Neural progenitor cell (in vitro differentiated cells): Measurements from ENCODE around the gene SLC35F3. TPM values are rescaled to one million over a fixed set of nuclear protein-coding genes. Genes with fewer than 3 reads are reported as not detected.

Source experiments
- DNase-seq: peaks from one replicate; pipeline ENCODE4 v3.0.0-alpha.2; 2016; ENCODE audit warnings: low spot score
- H2AFZ ChIP-seq: fragments of 200-600 bp; sonication (generic); replicated peaks from 2 replicates; pipeline ENCODE4 v1.6.1; 2016; ENCODE audit warnings: antibody characterized with exemption
- H3F3A ChIP-seq: fragments of 200-600 bp; sonication (generic); 2 replicates; pipeline ENCODE4 v1.6.1; 2016; ENCODE audit warnings: antibody characterized with exemption, low read depth
- H3K27ac ChIP-seq: fragments of 200-600 bp; sonication (generic); 2 replicates; pipeline ENCODE4 v1.5.1; 2016; ENCODE audit warnings: mild to moderate bottlenecking
- H3K27me3 ChIP-seq: fragments of 200-600 bp; sonication (generic); 2 replicates; pipeline ENCODE4 v1.6.1; 2016; ENCODE audit warnings: mild to moderate bottlenecking, moderate library complexity
- H3K36me3 ChIP-seq: fragments of 200-600 bp; sonication (generic); 2 replicates; pipeline ENCODE4 v1.5.1; 2016
- H3K4me1 ChIP-seq: fragments of 200-600 bp; sonication (generic); 2 replicates; pipeline ENCODE4 v1.6.1; 2016; ENCODE audit warnings: mixed run types
- H3K4me2 ChIP-seq: fragments of 200-600 bp; sonication (generic); 2 replicates; pipeline ENCODE4 v1.6.1; 2016
- H3K4me3 ChIP-seq: fragments of 200-600 bp; sonication (generic); 2 replicates; pipeline ENCODE4 v1.5.1; 2016
- H3K79me2 ChIP-seq: fragments of 200-600 bp; sonication (generic); 2 replicates; pipeline ENCODE4 v1.6.1; 2016; ENCODE audit warnings: low read depth
- H3K9ac ChIP-seq: fragments of 200-600 bp; sonication (generic); 2 replicates; pipeline ENCODE4 v1.6.1; 2016
- H3K9me3 ChIP-seq: fragments of 200-600 bp; sonication (generic); 2 replicates; pipeline ENCODE4 v1.5.1; 2016; ENCODE audit warnings: low read depth
- H4K20me1 ChIP-seq: fragments of 200-600 bp; sonication (generic); 2 replicates; pipeline ENCODE4 v1.6.1; 2016; ENCODE audit warnings: low read depth
- H3K27ac Mint-ChIP-seq: 3 replicates; pipeline ENCODE4 v1.8.0; 2021; ENCODE audit warnings: mixed read lengths
- H3K27me3 Mint-ChIP-seq: 2 replicates; pipeline ENCODE4 v1.8.0; 2022; ENCODE audit warnings: low read depth, mild to moderate bottlenecking, inconsistent platforms, moderate library complexity, mixed read lengths; ENCODE audit not compliant: insufficient read depth
- H3K36me3 Mint-ChIP-seq: 3 replicates; pipeline ENCODE4 v1.8.0; 2021; ENCODE audit warnings: mixed read lengths
- H3K4me1 Mint-ChIP-seq: 3 replicates; pipeline ENCODE4 v1.8.0; 2021; ENCODE audit warnings: mixed read lengths
- H3K4me3 Mint-ChIP-seq: 3 replicates; pipeline ENCODE4 v1.8.0; 2021; ENCODE audit warnings: mild to moderate bottlenecking, moderate library complexity, mixed read lengths
- H3K9me3 Mint-ChIP-seq: 3 replicates; pipeline ENCODE4 v1.8.0; 2020; ENCODE audit warnings: mixed read lengths
- EZH2 ChIP-seq: fragments of 200-600 bp; sonication (generic); IDR thresholded peaks from 2 replicates; pipeline ENCODE4 v1.6.1; 2017; ENCODE audit warnings: antibody characterized with exemption, mild to moderate bottlenecking, moderate library complexity
- EZH2phosphoT487 ChIP-seq: fragments of 200-600 bp; sonication (generic); IDR thresholded peaks from 2 replicates; pipeline ENCODE4 v1.6.1; 2017; ENCODE audit warnings: antibody characterized with exemption
- total RNA-seq: library from RNA; depleted of rRNA; stranded (reverse); fragments of >200 nt; gene quantifications from 2 replicates; pipeline ENCODE4 v1.2.3, GENCODE V29; 2015; ENCODE audit warnings: low replicate concordance
- TF ChIP-seq, protein P1 (sequence below): fragments of 200-600 bp; sonication (generic); IDR thresholded peaks from 2 replicates; pipeline ENCODE4 v1.5.1; 2017; ENCODE audit warnings: antibody characterized with exemption, mild to moderate bottlenecking

Gene SLC35F3
- total RNA-seq, 1 donor from 2014 or later = 0.79 TPM

DNA sequence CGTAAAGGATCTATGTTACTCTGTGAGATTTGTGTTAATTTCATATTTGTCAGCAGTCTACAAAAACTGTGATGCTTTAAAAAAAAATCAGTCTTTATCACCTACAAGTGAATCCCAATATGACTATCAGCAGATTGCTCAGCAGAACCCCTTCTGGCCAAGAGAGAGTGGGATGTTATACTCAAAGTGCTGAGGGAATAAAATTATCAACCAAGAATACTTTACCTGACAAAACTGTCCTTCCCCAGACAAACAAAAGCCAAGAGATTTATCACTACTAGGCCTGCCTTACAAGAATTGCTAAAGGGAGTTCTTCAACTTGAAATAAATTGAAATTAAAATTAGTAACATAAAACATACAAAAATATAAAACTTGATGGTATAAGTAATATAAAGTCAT is 105.2 kb downstream of the SLC35F3 start:
- Mint-ChIP-seq H3K4me3 (no peak overlapping the region), H3K36me3 (no peaks in the 10 kb centered on the region)
- H3K36me3 ChIP-seq = no peaks in the 10 kb centered on the region

DNA sequence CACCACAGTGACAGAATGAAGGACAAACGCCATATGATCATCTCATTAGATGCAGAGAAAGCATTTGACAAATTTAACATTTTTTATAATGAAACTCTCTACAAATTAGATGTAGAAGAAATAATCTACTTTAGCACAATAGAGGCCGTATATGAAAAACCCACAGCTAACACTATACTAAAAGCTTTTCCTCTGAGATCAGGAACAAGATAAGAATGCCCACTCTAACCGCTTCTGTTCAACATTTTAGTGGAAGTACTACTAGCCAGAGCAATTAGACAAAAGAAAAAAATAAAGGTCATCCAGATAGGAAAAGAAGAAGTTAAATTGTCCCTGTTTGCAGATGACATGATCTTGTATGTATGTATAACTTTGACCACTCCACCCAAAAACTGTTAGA is 109.7 kb downstream of the SLC35F3 start:
- Mint-ChIP-seq H3K4me3 (no peak overlapping the region), H3K4me1 (no peaks in the 10 kb centered on the region), H3K36me3 (no peaks in the 10 kb centered on the region), H3K27ac (no peak overlapping the region), H3K27me3 (no peaks in the 10 kb centered on the region), H3K9me3 (peaks cover 4% of the 10 kb centered on the region)
- Histone ChIP-seq H2AFZ (no peak overlapping the region), H3K9me3 (no peaks in the 10 kb centered on the region), H3K79me2 (no peaks in the 10 kb centered on the region), H3K9ac (no peak overlapping the region), H3K4me2 (no peak overlapping the region), H3K27me3 (no peaks in the 10 kb centered on the region), H4K20me1 (no peaks in the 10 kb centered on the region), H3K27ac (no peak overlapping the region), H3K4me3 (no peak overlapping the region), H3F3A (no peaks in the 10 kb centered on the region), H3K4me1 (no peaks in the 10 kb centered on the region), H3K36me3 (no peaks in the 10 kb centered on the region)
- TF ChIP-seq, protein P1, sequence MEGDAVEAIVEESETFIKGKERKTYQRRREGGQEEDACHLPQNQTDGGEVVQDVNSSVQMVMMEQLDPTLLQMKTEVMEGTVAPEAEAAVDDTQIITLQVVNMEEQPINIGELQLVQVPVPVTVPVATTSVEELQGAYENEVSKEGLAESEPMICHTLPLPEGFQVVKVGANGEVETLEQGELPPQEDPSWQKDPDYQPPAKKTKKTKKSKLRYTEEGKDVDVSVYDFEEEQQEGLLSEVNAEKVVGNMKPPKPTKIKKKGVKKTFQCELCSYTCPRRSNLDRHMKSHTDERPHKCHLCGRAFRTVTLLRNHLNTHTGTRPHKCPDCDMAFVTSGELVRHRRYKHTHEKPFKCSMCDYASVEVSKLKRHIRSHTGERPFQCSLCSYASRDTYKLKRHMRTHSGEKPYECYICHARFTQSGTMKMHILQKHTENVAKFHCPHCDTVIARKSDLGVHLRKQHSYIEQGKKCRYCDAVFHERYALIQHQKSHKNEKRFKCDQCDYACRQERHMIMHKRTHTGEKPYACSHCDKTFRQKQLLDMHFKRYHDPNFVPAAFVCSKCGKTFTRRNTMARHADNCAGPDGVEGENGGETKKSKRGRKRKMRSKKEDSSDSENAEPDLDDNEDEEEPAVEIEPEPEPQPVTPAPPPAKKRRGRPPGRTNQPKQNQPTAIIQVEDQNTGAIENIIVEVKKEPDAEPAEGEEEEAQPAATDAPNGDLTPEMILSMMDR = no peak
- TF ChIP-seq EZH2phosphoT487 (no peak), EZH2 (no peak)
- DNase-seq = no peak

More for the DNA sequence above, 105.2 kb downstream of the SLC35F3 start:
- Mint-ChIP-seq H3K27me3 (no peaks in the 10 kb centered on the region), H3K9me3 (peaks cover 5% of the 10 kb centered on the region), H3K4me1 (no peaks in the 10 kb centered on the region), H3K27ac (no peak overlapping the region)
- Histone ChIP-seq H3K4me2 (no peak overlapping the region), H4K20me1 (no peaks in the 10 kb centered on the region), H3K27me3 (no peaks in the 10 kb centered on the region), H3K27ac (no peak overlapping the region), H3K9ac (no peak overlapping the region), H3K9me3 (no peaks in the 10 kb centered on the region), H3K79me2 (no peaks in the 10 kb centered on the region), H3K4me1 (no peaks in the 10 kb centered on the region), H3K4me3 (no peak overlapping the region), H2AFZ (no peak overlapping the region), H3F3A (no peaks in the 10 kb centered on the region)
- TF ChIP-seq EZH2phosphoT487 (no peak), EZH2 (no peak)
- TF ChIP-seq, protein P1 = no peak
- no peak for DNase-seq

DNA sequence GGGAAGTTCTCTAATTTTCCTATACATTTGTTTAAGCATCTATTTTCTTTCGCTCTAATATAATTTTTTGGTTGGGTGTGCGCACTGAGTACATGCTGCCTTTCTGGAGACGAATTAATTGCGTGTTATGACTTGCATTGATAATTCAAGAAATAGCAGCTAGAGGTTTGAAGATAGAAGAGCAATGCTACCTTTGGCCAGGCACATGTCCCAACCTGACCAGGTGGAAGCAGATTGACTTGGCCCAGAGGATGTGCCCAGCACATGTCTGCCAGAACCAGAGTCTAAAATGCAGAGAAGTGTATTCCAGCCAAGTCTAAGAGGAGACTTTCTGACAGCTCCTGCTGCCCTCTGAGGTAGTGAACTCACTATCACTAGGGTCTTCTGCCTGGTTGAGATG is 114.3 kb downstream of the SLC35F3 start:
- Histone ChIP-seq H3K27ac (no peak overlapping the region), H3K9me3 (no peaks in the 10 kb centered on the region), H3F3A (no peaks in the 10 kb centered on the region), H2AFZ (no peak overlapping the region), H3K4me1 (no peaks in the 10 kb centered on the region), H3K79me2 (no peaks in the 10 kb centered on the region), H3K4me2 (no peak overlapping the region), H3K4me3 (no peak overlapping the region), H3K9ac (no peak overlapping the region), H3K36me3 (no peaks in the 10 kb centered on the region), H3K27me3 (no peaks in the 10 kb centered on the region), H4K20me1 (no peaks in the 10 kb centered on the region)
- no peak for DNase-seq
- Mint-ChIP-seq H3K27ac (no peak overlapping the region), H3K4me1 (no peaks in the 10 kb centered on the region), H3K27me3 (no peaks in the 10 kb centered on the region), H3K4me3 (no peak overlapping the region), H3K36me3 (no peaks in the 10 kb centered on the region), H3K9me3 (peaks cover 4% of the 10 kb centered on the region)
- no peak for TF ChIP-seq EZH2
- no peak for TF ChIP-seq EZH2phosphoT487
- TF ChIP-seq, protein P1 = no peak
